CD14-positive monocyte (primary cell): ENCODE measurements around the gene RAB37. TPM values are rescaled to one million over a fixed set of nuclear protein-coding genes. Genes with fewer than 3 reads are reported as not detected.

Experiments used
- DNase-seq, 3 donors: peaks; one replicate each; pipeline ENCODE4 v3.0.0-alpha.2; 2011 to 2022
- H2AFZ ChIP-seq: 2 replicates; pipeline ENCODE4 v1.6.0; 2012; ENCODE audit warnings: mild to moderate bottlenecking, low read depth, low read length, inconsistent platforms; ENCODE audit not compliant: insufficient read depth, poor library complexity, severe bottlenecking
- H3K27ac ChIP-seq, 2 donors: 1 replicate in 1 of 2; 2 replicates in 1 of 2; pipeline ENCODE4 v1.5.1; 2012 to 2013; ENCODE audit warnings: low read length in 2 of 2, control low read depth in 1 of 2, inconsistent platforms in 1 of 2, low read depth in 1 of 2, mild to moderate bottlenecking in 1 of 2
- H3K27me3 ChIP-seq, 2 donors: one replicate each; pipeline versions ENCODE4 v1.6.0 to v1.6.1; 2011 to 2013; ENCODE audit warnings: low read length in 2 of 2; ENCODE audit not compliant: control insufficient read depth in 2 of 2, insufficient read depth in 2 of 2
- H3K36me3 ChIP-seq, 2 donors: replicated peaks in 1 of 2; 1 replicate in 1 of 2; 2 replicates in 1 of 2; pipeline versions ENCODE4 v1.5.1 to v1.6.1; 2012 to 2013; ENCODE audit warnings: low read length in 2 of 2, control low read depth in 1 of 2, inconsistent platforms in 1 of 2, mild to moderate bottlenecking in 1 of 2; ENCODE audit not compliant: insufficient read depth in 2 of 2, control insufficient read depth in 1 of 2
- H3K4me1 ChIP-seq, 2 donors: 1 replicate in 1 of 2; 2 replicates in 1 of 2; pipeline versions ENCODE4 v1.5.1 to v1.6.1; 2012 to 2013; ENCODE audit warnings: low read length in 2 of 2, control low read depth in 1 of 2, inconsistent platforms in 1 of 2, mild to moderate bottlenecking in 1 of 2, moderate library complexity in 1 of 2; ENCODE audit not compliant: insufficient read depth in 2 of 2, control insufficient read depth in 1 of 2
- H3K4me2 ChIP-seq: replicated peaks from 2 replicates; pipeline ENCODE3; 2012; ENCODE audit warnings: low read length, moderate library complexity, mild to moderate bottlenecking; ENCODE audit not compliant: poor library complexity, severe bottlenecking; ENCODE audit errors: extremely low read depth
- H3K4me3 ChIP-seq, 3 experiments: fragments of 200-600 bp in 1 of 3; sonication (generic) in 1 of 3; replicated peaks in 1 of 3; 1 replicate in 2 of 3; 2 replicates in 1 of 3; pipeline ENCODE4 v1.5.1; 2011 to 2013; ENCODE audit warnings: low read length in 3 of 3, mild to moderate bottlenecking in 3 of 3, control low read depth in 2 of 3, low read depth in 2 of 3, inconsistent platforms in 1 of 3, moderate library complexity in 1 of 3
- H3K79me2 ChIP-seq: 2 replicates; pipeline ENCODE4 v1.6.0; 2012; ENCODE audit warnings: mild to moderate bottlenecking, control low read depth, inconsistent platforms, low read length, moderate library complexity; ENCODE audit not compliant: insufficient read depth
- H3K9ac ChIP-seq: 2 replicates; pipeline ENCODE4 v1.6.0; 2017; ENCODE audit warnings: low read length, mild to moderate bottlenecking; ENCODE audit not compliant: insufficient read depth, poor library complexity, severe bottlenecking
- H3K9me3 ChIP-seq, 2 donors: replicated peaks in 1 of 2; 1 replicate in 1 of 2; 2 replicates in 1 of 2; pipeline versions ENCODE4 v1.5.1 to v1.6.1; 2012 to 2013; ENCODE audit warnings: low read length in 2 of 2, control low read depth in 1 of 2; ENCODE audit not compliant: control insufficient read depth in 1 of 2, insufficient read depth in 1 of 2
- H4K20me1 ChIP-seq: 2 replicates; pipeline ENCODE4 v1.6.0; 2012; ENCODE audit warnings: mild to moderate bottlenecking, low read length, control low read depth, moderate library complexity; ENCODE audit not compliant: insufficient read depth
- H3K27ac Mint-ChIP-seq, 7 donors: one replicate each; pipeline ENCODE4 v1.8.0; 2020; ENCODE audit warnings: mild to moderate bottlenecking in 7 of 7, mixed read lengths in 7 of 7, moderate library complexity in 6 of 7, inconsistent platforms in 2 of 7
- H3K27me3 Mint-ChIP-seq, 3 donors: one replicate each; pipeline ENCODE4 v1.8.0; 2021 to 2022; ENCODE audit warnings: low read depth in 3 of 3, mild to moderate bottlenecking in 3 of 3, mixed read lengths in 3 of 3, moderate library complexity in 3 of 3, inconsistent platforms in 1 of 3
- H3K36me3 Mint-ChIP-seq, 2 donors: one replicate each; pipeline ENCODE4 v1.8.0; 2020; ENCODE audit warnings: mixed read lengths in 2 of 2, inconsistent platforms in 1 of 2, mild to moderate bottlenecking in 1 of 2
- H3K4me1 Mint-ChIP-seq: one replicate; pipeline ENCODE4 v1.8.0; 2020; ENCODE audit warnings: mild to moderate bottlenecking, mixed read lengths
- H3K4me3 Mint-ChIP-seq, 2 donors: one replicate each; pipeline ENCODE4 v1.8.0; 2020; ENCODE audit warnings: mild to moderate bottlenecking in 2 of 2, mixed read lengths in 2 of 2, moderate library complexity in 1 of 2
- H3K9me3 Mint-ChIP-seq, 7 donors: one replicate each; pipeline ENCODE4 v1.8.0; 2020 to 2022; ENCODE audit warnings: mixed read lengths in 7 of 7, mild to moderate bottlenecking in 6 of 7, moderate library complexity in 6 of 7, inconsistent platforms in 2 of 7
- WGBS: methylation state at CpG from one replicate; pipeline ENCODE4 v1.1.5; 2013; ENCODE audit warnings: missing lambda C conversion rate; ENCODE audit not compliant: insufficient coverage; 5-methylcytosine and 5-hydroxymethylcytosine counted together
- intact Hi-C, 2 donors: fragments of 100-400 bp; cut with micrococcal nuclease; formaldehyde crosslinking; loops; one replicate each; pipeline versions ENCODE4 v1.15.0 to v1.15.1; 2023
- polyA plus RNA-seq, 3 donors: library from polyadenylated mRNA; depleted of rRNA in 1 of 3; unstranded in 2 of 3; stranded (reverse) in 1 of 3; fragments of 300-500 nt in 2 of 3; fragments of >200 nt in 1 of 3; fragmentation: Illumina TruSeq in 2 of 3; gene quantifications; 1 replicate in 2 of 3; 2 replicates in 1 of 3; pipeline ENCODE4 v1.2.3, GENCODE V29; 2012 to 2021
- TF ChIP-seq, protein P1 (sequence below): fragments of 200-600 bp; IDR thresholded peaks from one replicate; pipeline ENCODE4 v1.8.0; 2022; ENCODE audit warnings: antibody characterized with exemption, mild to moderate bottlenecking

The RAB37 gene
- polyA plus RNA-seq, 3 donors, result 26.8 to 40.9 (median 33.1) TPM

DNA sequence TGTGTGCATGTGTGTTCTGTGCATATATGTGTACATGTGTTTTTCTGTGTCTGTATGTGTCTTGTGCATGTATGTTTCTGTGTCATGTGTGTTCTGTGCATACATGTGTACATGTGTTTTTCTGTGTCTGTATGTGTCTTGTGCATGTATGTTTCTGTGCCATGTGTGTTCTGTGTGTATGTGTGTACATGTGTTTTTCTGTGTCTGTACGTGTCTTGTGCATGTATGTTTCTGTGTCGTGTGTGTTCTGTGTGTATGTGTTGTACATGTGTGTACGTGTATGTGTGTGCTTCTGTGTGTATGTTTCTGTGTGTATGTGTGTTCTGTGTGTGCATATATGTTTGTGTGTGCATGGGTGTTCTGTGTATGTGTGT, 8.4 kb upstream of the RAB37 start:
- H3K27ac Mint-ChIP-seq, result no peak overlapping the region
- Histone ChIP-seq H2AFZ (no peak overlapping the region), H3K4me1 (peaks cover 16 to 21% of the 10 kb centered on the region in 2 donors), H3K36me3 (no peaks in the 10 kb centered on the region), H3K4me2 (no peak overlapping the region), H3K27ac (no peak overlapping the region), H3K9me3 (no peaks in the 10 kb centered on the region), H3K9ac (no peak overlapping the region), H3K27me3 (no peaks in the 10 kb centered on the region), H3K4me3 (no peak overlapping the region), H3K79me2 (no peaks in the 10 kb centered on the region), H4K20me1 (no peaks in the 10 kb centered on the region)
- peaks cover 0 to 3% (median under 1%) of the 10 kb centered on the region in 3 donors for H3K27me3 Mint-ChIP-seq
- DNase-seq, result no peak
- H3K4me1 Mint-ChIP-seq, result peaks cover 23% of the 10 kb centered on the region
- H3K9me3 Mint-ChIP-seq, result peaks cover 0 to 3% (median 0%) of the 10 kb centered on the region in 7 donors
- no peaks in the 10 kb centered on the region for H3K36me3 Mint-ChIP-seq
- TF ChIP-seq, protein P1, sequence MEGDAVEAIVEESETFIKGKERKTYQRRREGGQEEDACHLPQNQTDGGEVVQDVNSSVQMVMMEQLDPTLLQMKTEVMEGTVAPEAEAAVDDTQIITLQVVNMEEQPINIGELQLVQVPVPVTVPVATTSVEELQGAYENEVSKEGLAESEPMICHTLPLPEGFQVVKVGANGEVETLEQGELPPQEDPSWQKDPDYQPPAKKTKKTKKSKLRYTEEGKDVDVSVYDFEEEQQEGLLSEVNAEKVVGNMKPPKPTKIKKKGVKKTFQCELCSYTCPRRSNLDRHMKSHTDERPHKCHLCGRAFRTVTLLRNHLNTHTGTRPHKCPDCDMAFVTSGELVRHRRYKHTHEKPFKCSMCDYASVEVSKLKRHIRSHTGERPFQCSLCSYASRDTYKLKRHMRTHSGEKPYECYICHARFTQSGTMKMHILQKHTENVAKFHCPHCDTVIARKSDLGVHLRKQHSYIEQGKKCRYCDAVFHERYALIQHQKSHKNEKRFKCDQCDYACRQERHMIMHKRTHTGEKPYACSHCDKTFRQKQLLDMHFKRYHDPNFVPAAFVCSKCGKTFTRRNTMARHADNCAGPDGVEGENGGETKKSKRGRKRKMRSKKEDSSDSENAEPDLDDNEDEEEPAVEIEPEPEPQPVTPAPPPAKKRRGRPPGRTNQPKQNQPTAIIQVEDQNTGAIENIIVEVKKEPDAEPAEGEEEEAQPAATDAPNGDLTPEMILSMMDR, result no peak
- no peak overlapping the region for H3K4me3 Mint-ChIP-seq
- WGBS, result 97% methylated on average over 3 of the region's 3 CpGs
- intact Hi-C loops, result no loop called here

DNA sequence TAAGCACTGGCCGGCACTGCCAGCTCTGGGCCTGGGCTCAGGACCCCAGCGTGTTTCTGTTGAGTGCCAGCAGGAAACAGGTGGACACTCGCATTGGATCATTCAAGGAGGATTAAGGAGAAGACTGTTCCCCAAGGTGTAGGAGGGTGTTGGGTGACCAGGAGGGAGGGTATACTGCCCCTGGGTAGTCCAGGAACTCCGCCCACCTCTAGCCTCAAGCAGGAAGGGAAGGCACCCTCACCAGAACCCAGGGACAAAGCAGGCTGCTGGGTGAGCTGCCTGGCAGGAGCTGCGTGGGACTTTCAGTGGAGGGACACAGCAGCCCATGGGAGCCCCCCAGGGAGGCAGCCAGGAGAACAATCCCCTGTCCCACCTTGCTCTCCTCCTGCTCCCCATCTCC, 7.7 kb upstream of the RAB37 start:
- no peaks in the 10 kb centered on the region for H4K20me1 ChIP-seq
- Mint-ChIP-seq H3K4me3 (no peak overlapping the region), H3K36me3 (no peaks in the 10 kb centered on the region), H3K27me3 (peaks cover 0 to 3% (median 0%) of the 10 kb centered on the region in 3 donors), H3K9me3 (peaks cover 0 to 3% (median 0%) of the 10 kb centered on the region in 7 donors), H3K4me1 (peaks cover 24% of the 10 kb centered on the region), H3K27ac (peak overlapping the region in 1 of 7 donors; percentile 59)
- H3K9ac ChIP-seq, result no peak overlapping the region
- DNase-seq, result no peak
- H2AFZ ChIP-seq, result no peak overlapping the region
- H3K79me2 ChIP-seq, result no peaks in the 10 kb centered on the region
- H3K36me3 ChIP-seq, result no peaks in the 10 kb centered on the region
- H3K9me3 ChIP-seq, result no peaks in the 10 kb centered on the region
- no peak overlapping the region for H3K4me3 ChIP-seq
- H3K4me1 ChIP-seq, result peaks cover 16 to 21% of the 10 kb centered on the region in 2 donors
- H3K27me3 ChIP-seq, result no peaks in the 10 kb centered on the region
- intact Hi-C loops, result no loop called here
- TF ChIP-seq, protein P1, result no peak
- H3K4me2 ChIP-seq, result no peak overlapping the region
- no peak overlapping the region for H3K27ac ChIP-seq
- WGBS, result 82% methylated on average over 3 of the region's 5 CpGs
